Hippocampal formation (tissue), 2 donors: ENCODE results near the gene GPR137B.
"Not testable (repeated sequence)": the region's sequence is repeated elsewhere in the genome, so short reads cannot be mapped to it uniquely, and the experiment has no call there.

Experiments
- DNase-seq, 2 donors: peaks; one replicate each; lab custom pipeline; 2025; lab: John Stamatoyannopoulos, UW

The GPR137B gene

GRCh38 chr1:236160540-236161127 lies 18.3 kb downstream of the GPR137B start:
- no peak for DNase-seq

GRCh38 chr1:236161230-236161629 lies 18.9 kb downstream of the GPR137B start:
- no peak for DNase-seq

GRCh38 chr1:236161755-236162154 lies 19.4 kb downstream of the GPR137B start:
- not testable (repeated sequence) for DNase-seq

GRCh38 chr1:236163463-236164153 lies 21.3 kb downstream of the GPR137B start:
- no peak for DNase-seq

- no peak for DNase-seq
Observed at GRCh38 chr1:236164273-236164672, 21.9 kb downstream of the GPR137B start.

GRCh38 chr1:236165238-236165981 lies 23.1 kb downstream of the GPR137B start:
- DNase-seq, result no peak

- DNase-seq, result no peak
Observed at GRCh38 chr1:236166041-236166440, 23.7 kb downstream of the GPR137B start.

- no peak for DNase-seq
Observed at GRCh38 chr1:236167154-236167553, 24.8 kb downstream of the GPR137B start.

- DNase-seq, result no peak
Observed at GRCh38 chr1:236167578-236167977, 25.2 kb downstream of the GPR137B start.

GRCh38 chr1:236168716-236169429 lies 26.5 kb downstream of the GPR137B start:
- DNase-seq, result no peak

- DNase-seq, result no peak
Observed at GRCh38 chr1:236172041-236172579, 29.8 kb downstream of the GPR137B start.

GRCh38 chr1:236173174-236173767 lies 30.9 kb downstream of the GPR137B start:
- no peak for DNase-seq

GRCh38 chr1:236175642-236176336 lies 33.5 kb downstream of the GPR137B start:
- no peak for DNase-seq

GRCh38 chr1:236176337-236177336 lies 34.3 kb downstream of the GPR137B start:
- DNase-seq, result no peak

- no peak for DNase-seq
Observed at GRCh38 chr1:236179634-236180033, 37.3 kb downstream of the GPR137B start.

GRCh38 chr1:236181059-236181458 lies 38.7 kb downstream of the GPR137B start:
- no peak for DNase-seq

GRCh38 chr1:236185687-236186086 lies 43.3 kb downstream of the GPR137B start:
- DNase-seq, result no peak

- DNase-seq, result not testable (repeated sequence)
Observed at GRCh38 chr1:236186471-236186870, 44.1 kb downstream of the GPR137B start.

- not testable (repeated sequence) for DNase-seq
Observed at GRCh38 chr1:236188084-236188483, 45.7 kb downstream of the GPR137B start.

GRCh38 chr1:236193184-236193583 lies 50.8 kb downstream of the GPR137B start:
- no peak for DNase-seq
